Coronary artery (tissue), 2 donors: Measurements from ENCODE around the gene TFAP2E.

Source experiments
- DNase-seq: peaks from one replicate; pipeline ENCODE4 v3.0.0-alpha.2; 2017; ENCODE audit warnings: low spot score
- H3K27ac ChIP-seq, 2 donors: fragments of 200-600 bp; sonication (generic); one replicate each; pipeline ENCODE4 v1.5.1; 2016 to 2019
- H3K4me3 ChIP-seq: fragments of 200-600 bp; sonication (generic); 2 replicates; pipeline ENCODE4 v1.5.1; 2016; ENCODE audit warnings: mild to moderate bottlenecking, moderate library complexity
- CTCF ChIP-seq: fragments of 200-600 bp; sonication (generic); IDR thresholded peaks from one replicate; pipeline ENCODE4 v1.5.1; 2019; ENCODE audit warnings: antibody characterized with exemption

The TFAP2E gene

GRCh38 chr1:35573198-35574124 lies at the start of gene TFAP2E:
Gene TFAP2E (plus strand): TSS chr1:35573314. CDS start chr1:35573578, 264 bp downstream.
- DNase-seq: peak; percentile 69
- no peak for TF ChIP-seq CTCF
- Histone ChIP-seq H3K27ac (no peak within 1 kb of the TSS), H3K4me3 (peak within 1 kb of the TSS; percentile 76)

- no peak for DNase-seq
- H3K27ac ChIP-seq: no peak overlapping the region
- no peak for TF ChIP-seq CTCF
- H3K4me3 ChIP-seq: no peak overlapping the region
These were observed 49.0 kb upstream of the TFAP2E start for GRCh38 chr1:35524106-35524505.

GRCh38 chr1:35530168-35530567 lies 42.9 kb upstream of the TFAP2E start:
- H3K27ac ChIP-seq: no peak overlapping the region
- no peak for DNase-seq
- TF ChIP-seq CTCF: no peak
- no peak overlapping the region for H3K4me3 ChIP-seq

- Histone ChIP-seq H3K27ac (no peak overlapping the region), H3K4me3 (no peak overlapping the region)
- TF ChIP-seq CTCF: no peak
- DNase-seq: no peak
These were observed 42.2 kb upstream of the TFAP2E start for GRCh38 chr1:35530946-35531345.

- no peak for TF ChIP-seq CTCF
- no peak for DNase-seq
- no peak overlapping the region for H3K4me3 ChIP-seq
- no peak overlapping the region for H3K27ac ChIP-seq
These were observed 41.7 kb upstream of the TFAP2E start for GRCh38 chr1:35531368-35531767.

- Histone ChIP-seq H3K27ac (peak overlapping the region in 1 of 2 donors; percentile 67), H3K4me3 (no peak overlapping the region)
- no peak for DNase-seq
- no peak for TF ChIP-seq CTCF
These were observed 40.5 kb upstream of the TFAP2E start for GRCh38 chr1:35532497-35533223.
